RWPE2 (cell line): ENCODE results near the gene KCNH5.

ENCODE experiments used
- ATAC-seq: fragments of 200-7000 bp; cut with Tn5 transposase; 3 replicates; pipeline ENCODE4 v1.9.1; 2021; ENCODE audit warnings: low read depth
- DNase-seq: peaks from one replicate; pipeline ENCODE4 v3.0.0-alpha.2; 2020; ENCODE audit warnings: low spot score
- H3K27ac ChIP-seq: fragments of 450-650 bp; 2 replicates; pipeline ENCODE4 v1.5.1; 2017; ENCODE audit warnings: mild to moderate bottlenecking; ENCODE audit not compliant: poor library complexity, severe bottlenecking
- H3K27me3 ChIP-seq: fragments of 250-450 bp; sonication (Bioruptor Pico); 2 replicates; pipeline ENCODE4 v1.5.1; 2021; ENCODE audit warnings: mild to moderate bottlenecking, moderate library complexity; ENCODE audit not compliant: insufficient read depth, poor library complexity, severe bottlenecking
- H3K36me3 ChIP-seq: fragments of 250-450 bp; sonication (Bioruptor Pico); 2 replicates; pipeline ENCODE4 v1.5.1; 2020; ENCODE audit warnings: low read depth, mild to moderate bottlenecking, moderate library complexity
- H3K4me1 ChIP-seq: fragments of 250-450 bp; sonication (Bioruptor Pico); 2 replicates; pipeline ENCODE4 v1.5.1; 2021; ENCODE audit warnings: mild to moderate bottlenecking, moderate library complexity; ENCODE audit not compliant: insufficient read depth, poor library complexity, severe bottlenecking
- H3K4me3 ChIP-seq: fragments of 250-450 bp; sonication (Bioruptor Pico); 2 replicates; pipeline ENCODE4 v1.5.1; 2021; ENCODE audit warnings: mild to moderate bottlenecking, moderate library complexity; ENCODE audit not compliant: severe bottlenecking
- H3K9me3 ChIP-seq: fragments of 250-450 bp; sonication (Bioruptor Pico); 2 replicates; pipeline ENCODE4 v1.5.1; 2021; ENCODE audit warnings: mild to moderate bottlenecking, moderate library complexity; ENCODE audit not compliant: severe bottlenecking
- CTCF ChIP-seq: fragments of 450-650 bp; IDR thresholded peaks from one replicate; pipeline ENCODE4 v1.5.1; 2017; ENCODE audit warnings: mild to moderate bottlenecking, moderate library complexity; ENCODE audit not compliant: poor library complexity, severe bottlenecking

The KCNH5 gene

GRCh38 chr14:62691647-62692489 lies 353.4 kb downstream of the KCNH5 start:
- Histone ChIP-seq H3K4me1 (peaks cover 39% of the 10 kb centered on the region), H3K27me3 (no peaks in the 10 kb centered on the region), H3K27ac (peak overlapping the region; percentile 96), H3K9me3 (no peaks in the 10 kb centered on the region), H3K4me3 (no peak overlapping the region), H3K36me3 (0 out of 2 replicates have a peak, but pooled peaks cover 5% of the 10 kb centered on the region)
- DNase-seq (peak; percentile 89), ATAC-seq (peak; percentile 89)
- TF ChIP-seq CTCF, result no peak

- no peaks in the 10 kb centered on the region for H3K27me3 ChIP-seq
- DNase-seq (no peak), ATAC-seq (no peak)
- no peaks in the 10 kb centered on the region for H3K9me3 ChIP-seq
- 0 out of 2 replicates have a peak, but pooled peaks cover 5% of the 10 kb centered on the region for H3K36me3 ChIP-seq
- no peak overlapping the region for H3K4me3 ChIP-seq
- H3K27ac ChIP-seq, result no peak overlapping the region
- no peak for TF ChIP-seq CTCF
- H3K4me1 ChIP-seq, result peaks cover 39% of the 10 kb centered on the region
These were observed 355.5 kb downstream of the KCNH5 start for GRCh38 chr14:62689733-62690132.

- H3K4me1 ChIP-seq, result peaks cover 19% of the 10 kb centered on the region
- ATAC-seq (no peak), DNase-seq (no peak)
- H3K27me3 ChIP-seq, result no peaks in the 10 kb centered on the region
- H3K9me3 ChIP-seq, result no peaks in the 10 kb centered on the region
- H3K27ac ChIP-seq, result no peak overlapping the region
- no peak for TF ChIP-seq CTCF
- H3K4me3 ChIP-seq, result no peak overlapping the region
- no peaks in the 10 kb centered on the region for H3K36me3 ChIP-seq
These were observed 357.4 kb downstream of the KCNH5 start for GRCh38 chr14:62687818-62688217.

GRCh38 chr14:62684376-62684775 lies 360.9 kb downstream of the KCNH5 start:
- Histone ChIP-seq H3K27me3 (no peaks in the 10 kb centered on the region), H3K4me3 (no peak overlapping the region), H3K36me3 (no peaks in the 10 kb centered on the region), H3K9me3 (no peaks in the 10 kb centered on the region), H3K27ac (no peak overlapping the region), H3K4me1 (no peaks in the 10 kb centered on the region)
- DNase-seq, result no peak
- no peak for TF ChIP-seq CTCF
- ATAC-seq, result no peak

- H3K9me3 ChIP-seq, result no peaks in the 10 kb centered on the region
- DNase-seq, result no peak
These were observed 363.1 kb downstream of the KCNH5 start for GRCh38 chr14:62682208-62682607.

More at GRCh38 chr14:62682208-62682607, 363.1 kb downstream of the KCNH5 start:
- H3K36me3 ChIP-seq, result no peaks in the 10 kb centered on the region
- H3K27ac ChIP-seq, result no peak overlapping the region
- no peaks in the 10 kb centered on the region for H3K27me3 ChIP-seq
- ATAC-seq, result no peak
- no peaks in the 10 kb centered on the region for H3K4me1 ChIP-seq
- TF ChIP-seq CTCF, result no peak
- H3K4me3 ChIP-seq, result no peak overlapping the region
